ENCODE results near the gene MDC1.
A peak's percentile ranks its signal among the peaks of the same experiment; 100 is the strongest.
"Not testable (repeated sequence)": the region's sequence is repeated elsewhere in the genome, so short reads cannot be mapped to it uniquely, and the experiment has no call there.

Gene MDC1

DNA sequence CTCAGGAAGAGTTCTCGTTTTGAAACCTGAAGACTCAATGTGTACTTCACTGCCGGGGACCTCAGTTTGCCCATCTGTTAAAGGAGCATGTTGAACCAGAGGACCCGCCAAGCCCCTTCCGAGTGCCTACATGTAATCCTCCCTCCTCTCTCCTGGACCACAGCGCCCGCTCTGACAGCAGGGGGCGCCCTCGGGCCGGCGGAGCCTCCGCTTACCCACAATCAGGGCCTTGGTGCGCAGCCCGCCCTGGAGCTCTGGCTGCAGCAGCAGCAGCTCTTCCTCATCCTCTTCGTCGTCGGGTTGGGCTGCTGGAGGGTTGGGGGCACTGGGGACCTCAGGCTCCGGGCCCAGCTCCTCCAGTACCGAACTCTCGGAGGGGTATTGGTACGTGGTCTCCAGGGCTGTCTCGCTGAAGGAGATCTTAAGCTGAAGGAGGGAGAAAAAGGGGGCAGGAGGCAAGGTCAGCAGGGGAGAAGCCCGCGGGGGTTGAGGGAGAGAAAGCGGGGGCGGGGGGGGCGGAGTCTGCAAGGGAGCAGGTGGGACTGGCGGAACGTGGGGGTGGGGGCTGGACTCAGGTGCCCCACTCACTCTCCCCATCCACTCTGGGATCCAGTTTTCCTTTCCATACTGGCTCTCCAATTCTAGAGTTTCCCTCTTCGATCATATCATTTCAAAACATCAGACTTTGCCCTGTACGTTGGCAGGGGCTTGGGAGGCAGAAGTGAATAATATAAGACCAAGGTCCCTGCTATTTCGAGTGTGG is 37.9 kb downstream of the MDC1 start:
- DNase-seq, result peak; percentile 73

DNA sequence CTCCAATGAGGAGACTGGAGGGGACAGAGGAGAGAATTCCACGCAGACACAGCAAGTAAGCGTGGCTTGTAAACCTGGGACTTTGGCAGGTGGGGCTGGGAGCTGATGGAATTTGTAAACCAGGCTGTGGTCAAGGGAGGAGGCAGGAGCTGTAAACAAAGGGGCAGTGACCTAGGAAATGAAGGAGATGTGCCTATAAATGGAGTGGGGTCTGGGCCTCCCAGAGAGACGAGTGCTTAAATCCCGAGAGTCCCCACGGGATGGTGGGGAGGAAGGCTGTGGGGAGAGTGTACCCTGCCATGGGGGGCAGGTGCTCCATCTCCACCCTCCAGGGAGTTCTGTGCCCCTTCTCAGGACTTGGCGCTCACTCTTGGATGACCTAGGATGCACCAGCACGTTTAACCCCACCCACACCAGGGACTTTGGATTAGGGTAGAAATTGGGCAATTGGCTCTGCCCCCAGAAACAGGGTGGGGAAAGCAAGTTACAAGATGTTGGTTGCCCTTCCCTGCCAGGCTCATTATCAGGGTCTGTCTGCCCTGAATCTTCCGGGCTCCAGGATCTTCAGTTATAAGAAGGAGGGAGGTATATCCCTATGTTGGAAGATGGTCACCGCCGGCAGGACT is 40.3 kb downstream of the MDC1 start:
- DNase-seq, result no peak

DNA sequence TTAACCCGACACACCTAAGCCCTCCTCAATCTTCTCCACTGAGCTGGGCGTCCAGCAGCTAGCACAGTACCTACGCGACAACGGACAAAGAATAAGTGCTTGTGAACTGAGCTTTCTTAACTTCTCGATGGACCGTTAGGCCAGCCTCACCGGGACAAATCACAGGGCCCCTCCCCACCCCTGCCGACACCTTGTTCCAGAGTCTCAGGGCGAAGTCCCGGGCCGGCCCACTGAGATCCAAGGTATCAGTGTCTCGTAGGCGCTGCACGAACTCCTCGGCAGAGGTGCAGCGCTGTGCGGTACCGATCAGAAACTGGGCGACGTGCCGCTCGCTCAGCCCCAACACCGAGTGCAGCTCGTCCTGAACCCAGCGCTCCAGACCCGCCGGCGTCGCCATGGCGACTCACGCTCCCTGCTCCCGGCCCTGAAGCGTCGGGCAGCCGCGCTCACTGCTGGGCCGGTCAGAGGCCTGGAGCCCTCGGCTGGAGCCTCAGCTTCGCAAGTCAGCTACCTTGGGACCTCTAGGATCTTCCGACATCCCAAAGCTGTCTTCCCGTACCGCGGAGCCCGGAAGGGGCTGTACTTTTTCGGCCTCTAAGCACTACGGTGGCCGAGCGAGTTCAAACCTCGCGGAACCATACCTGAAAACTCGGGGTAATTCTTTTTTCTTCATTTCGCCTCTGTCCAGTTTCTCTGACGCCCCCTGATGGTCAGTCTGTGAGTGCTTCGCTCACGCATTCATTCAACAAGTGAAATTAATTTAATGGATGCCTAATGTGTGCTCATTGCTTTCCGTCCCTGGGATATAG is 44.4 kb downstream of the MDC1 start, which contains the start of gene DHX16:
TSS of gene DHX16 (minus strand) at position 562 of the 809 bp plus-strand sequence. CDS start at position 397, 165 bp downstream.
- peak; percentile 95 for DNase-seq

DNA sequence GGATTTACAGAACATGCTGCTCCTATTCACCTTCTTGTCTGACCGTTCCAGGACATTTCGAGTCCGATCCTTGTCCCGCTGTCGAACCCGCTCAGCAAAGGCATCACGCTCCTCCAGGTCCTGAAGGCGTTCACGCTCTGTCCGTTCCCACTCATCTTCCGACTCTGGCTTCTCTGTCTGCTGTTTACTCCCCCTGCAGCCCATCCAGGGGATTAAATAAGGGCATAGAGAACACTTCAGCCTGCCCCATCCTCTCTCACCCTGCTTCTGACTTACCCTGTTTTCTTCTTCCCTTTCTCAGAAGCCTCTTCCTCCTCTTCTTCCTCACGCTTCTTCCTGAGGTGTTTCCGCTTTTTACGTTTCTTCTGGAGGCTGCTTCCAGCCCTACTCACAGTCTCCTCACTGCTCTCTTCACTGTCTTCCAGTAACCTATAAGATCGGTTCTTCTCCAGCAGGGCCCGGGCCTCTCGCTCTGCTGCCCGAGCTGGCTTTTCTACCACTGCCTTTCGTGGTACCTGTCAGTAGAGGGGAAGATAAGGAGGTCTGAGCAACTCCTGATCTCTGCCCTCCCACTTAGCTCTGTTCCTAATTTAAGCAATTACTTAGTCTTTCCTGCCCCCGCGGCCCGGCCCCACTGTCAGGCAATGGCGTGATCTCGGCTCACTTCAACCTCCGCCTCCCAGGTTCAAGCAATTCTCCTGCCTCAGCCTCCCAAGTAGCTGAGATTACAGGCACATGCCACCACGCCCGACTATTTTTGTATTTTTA is 46.1 kb downstream of the MDC1 start:
- no peak for DNase-seq

DNA sequence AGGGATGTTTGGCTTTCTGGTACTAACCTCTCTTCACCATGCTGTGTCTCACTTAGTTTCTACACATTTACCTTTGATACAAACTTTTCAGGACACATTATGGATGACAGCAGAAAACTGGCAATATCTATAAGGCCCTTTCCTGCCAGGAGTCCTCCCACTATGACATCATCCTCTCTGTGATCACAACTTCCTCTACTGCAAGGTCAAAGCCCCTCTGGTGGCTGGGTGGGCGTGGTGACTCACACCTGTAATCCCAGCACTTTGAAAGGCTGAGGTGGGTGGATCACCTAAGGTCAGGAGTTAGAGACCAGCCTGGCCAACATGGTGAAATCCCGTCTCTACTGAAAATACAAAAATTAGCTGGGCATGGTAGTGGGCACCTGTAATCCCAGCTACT is 50.8 kb downstream of the MDC1 start:
- DNase-seq, result not testable (repeated sequence)

DNA sequence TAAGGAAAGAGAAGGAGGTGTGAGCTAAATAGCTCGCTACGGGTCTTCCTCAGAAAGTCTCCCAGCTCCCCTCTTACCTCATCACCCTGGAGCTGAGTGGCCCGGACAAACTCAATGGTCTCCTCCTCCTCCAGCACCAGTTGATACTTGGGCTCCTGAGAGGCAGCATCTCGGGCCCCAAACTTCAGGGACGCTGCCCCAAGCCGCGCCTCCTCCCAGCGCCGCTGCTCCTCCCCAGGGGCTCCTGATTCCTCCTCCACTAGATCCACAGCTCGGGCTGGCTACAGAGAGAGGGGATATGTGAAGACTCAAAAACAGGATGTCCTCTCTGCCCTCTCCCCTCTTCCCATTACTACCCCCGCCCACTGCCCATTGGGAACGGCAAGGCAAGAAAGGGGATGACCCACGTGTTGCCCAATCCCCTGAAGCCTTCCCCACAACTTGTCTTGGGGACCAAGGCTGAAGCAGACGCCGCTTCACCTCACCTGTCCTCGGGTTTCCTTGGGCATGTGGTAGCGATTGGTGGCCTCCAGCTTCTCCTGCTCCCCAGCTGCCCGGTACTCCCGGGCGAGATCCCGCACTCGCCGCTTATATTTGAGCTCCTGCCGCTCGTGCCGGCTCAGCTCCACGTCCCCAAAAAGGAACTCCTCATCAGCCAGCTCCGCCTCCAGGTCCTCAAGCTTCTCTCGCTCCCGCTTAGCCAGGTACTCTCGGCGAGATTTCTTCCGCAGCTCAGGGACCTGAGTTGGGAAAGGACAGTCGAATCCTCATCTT is 51.9 kb downstream of the MDC1 start:
- DNase-seq, result no peak

DNA sequence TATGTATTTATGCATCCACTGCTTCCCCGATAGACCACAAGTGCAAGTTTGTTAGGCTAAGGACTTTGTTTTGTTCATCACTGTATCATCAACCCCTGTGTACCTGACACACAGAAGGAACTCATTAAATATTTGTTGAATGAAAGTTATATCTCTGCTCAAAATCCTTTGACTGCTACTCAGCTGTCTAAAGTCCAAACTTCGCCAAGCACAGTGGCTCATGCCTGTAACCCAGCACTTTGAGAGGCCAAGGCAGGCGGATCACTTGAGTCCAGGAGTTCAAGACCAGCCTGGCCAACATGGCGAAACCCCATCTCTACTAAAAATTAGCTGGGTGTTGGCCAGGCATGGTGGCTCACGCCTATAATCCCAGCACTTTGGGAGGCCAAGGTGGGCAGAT is 59.2 kb downstream of the MDC1 start:
- DNase-seq, result not testable (repeated sequence)

DNA sequence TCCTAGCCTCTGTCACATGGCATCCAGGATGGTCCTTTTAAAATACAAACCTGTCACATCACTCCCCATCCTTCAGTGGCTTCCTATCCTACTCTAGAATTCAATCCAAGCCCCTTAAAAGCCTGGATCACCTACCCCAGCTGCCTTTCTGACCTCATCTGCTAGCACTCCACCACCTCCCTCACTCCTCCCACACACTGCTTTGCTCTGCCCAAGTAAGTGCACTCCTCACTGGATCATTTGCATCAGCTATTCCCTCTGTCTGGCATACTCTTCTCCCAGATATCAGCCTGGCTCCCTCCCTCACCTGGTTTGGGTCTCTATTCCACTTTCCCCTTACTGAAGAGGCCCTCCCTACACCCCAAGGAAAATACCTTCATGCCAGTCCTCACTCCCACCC is 59.6 kb downstream of the MDC1 start:
- DNase-seq, result no peak

DNA sequence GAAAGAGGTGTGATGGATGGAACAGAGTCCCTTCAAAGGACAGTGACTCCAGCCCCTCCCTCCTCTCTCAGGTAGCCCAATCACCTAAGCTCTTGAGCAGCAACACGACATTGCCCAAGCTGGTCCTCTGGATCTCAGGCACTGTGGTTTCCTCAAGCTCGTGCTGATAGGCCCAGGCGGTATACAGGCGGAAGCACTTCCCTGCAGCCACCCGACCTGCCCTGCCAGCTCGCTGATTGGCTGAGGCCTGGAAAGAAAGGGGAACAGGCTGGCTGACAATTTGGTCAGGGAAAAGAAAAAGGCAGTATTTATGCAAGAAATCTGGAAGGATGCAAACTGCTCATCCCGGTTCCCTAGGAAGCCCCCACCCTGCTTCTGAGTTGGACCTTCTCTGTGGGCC is 60.6 kb downstream of the MDC1 start:
- peak; percentile 91 for DNase-seq

DNA sequence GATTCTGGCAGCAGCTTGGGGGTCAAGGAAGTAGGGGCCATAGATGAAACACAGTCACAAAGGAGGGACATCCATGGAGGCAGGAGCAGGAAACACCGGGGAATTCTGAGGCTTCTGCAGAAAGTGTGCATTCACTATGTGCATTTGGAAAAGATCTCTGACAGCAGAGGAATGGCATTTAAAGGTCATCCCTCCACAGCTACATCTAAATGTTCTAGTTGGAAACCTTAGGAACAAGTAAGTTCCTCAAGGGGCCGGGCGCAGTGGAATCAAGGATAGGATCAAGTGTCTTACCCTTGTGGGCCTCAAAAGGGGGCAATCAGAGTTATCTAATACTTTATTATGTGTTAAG is 61.4 kb downstream of the MDC1 start:
- no peak for DNase-seq

DNA sequence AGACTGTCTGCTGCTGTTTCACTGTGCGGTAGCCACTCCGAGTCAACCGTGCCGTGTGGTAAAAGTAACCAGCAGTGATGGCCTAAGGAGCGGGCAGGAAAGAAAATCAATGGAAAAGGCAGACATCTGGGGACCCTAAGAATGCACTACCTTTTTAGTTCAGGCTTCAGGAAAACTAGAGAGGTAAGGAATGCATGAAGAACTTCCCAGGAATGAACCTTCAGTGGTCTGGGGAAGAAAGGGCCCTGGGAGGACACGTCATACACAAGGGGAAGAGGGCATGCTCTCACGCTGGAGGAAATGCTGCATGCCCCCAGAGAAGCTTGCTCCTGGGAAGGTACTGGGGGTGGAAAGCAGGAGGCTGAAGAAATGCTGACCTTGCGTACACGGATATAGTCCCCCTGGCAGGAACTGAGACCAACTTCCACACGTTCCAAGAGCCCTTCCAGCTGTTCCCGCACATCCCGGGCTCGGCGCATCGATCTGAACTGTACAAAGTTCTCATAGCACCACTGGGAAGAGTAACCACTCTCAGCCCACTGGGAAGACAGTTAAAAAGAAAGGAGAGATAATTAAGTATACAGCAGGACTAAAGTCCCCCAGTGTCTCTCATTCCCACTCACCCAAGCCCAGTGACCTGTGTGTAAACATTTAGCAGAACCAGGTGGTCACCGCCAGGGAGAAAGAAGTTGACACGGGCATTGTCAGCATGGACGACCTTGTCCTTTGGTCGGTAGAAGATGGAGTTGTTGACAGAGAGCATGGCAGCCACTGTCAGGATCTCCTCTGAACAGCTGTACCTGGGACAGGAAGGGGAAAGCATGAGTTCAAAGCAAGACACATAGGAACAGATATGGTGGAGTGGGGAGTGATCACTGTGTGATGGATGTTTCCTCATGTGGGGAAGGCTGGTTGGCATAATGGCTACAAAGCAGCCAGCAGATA is 62.0 kb downstream of the MDC1 start:
- DNase-seq, result no peak

DNA sequence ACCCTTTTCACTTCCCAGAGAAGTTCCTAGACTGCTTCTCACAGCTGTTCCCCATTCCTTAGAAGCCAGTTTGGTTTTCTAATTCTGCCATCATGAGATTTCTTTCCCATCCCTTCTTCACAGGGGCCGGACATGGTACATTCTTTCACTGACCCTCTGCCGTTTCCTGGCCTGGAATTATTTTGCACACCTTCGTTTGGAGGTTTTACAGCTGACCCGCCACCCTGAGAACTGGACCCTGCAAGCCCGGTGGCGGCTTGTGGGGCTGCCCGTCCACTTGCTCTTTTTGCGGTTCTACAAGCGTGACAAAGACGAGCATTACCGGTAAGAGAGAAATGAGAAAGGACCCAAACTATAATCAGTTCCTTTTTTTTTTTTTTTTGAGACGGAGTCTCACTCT is 65.9 kb downstream of the MDC1 start:
- peak; percentile 64 for DNase-seq

Data from MV-4-11 (cell line).